ENCODE measurements around the gene NCR3LG1.
"Not testable (repeated sequence)": the region's sequence is repeated elsewhere in the genome, so short reads cannot be mapped to it uniquely, and the experiment has no call there.

The NCR3LG1 gene

GRCh38 chr11:17413414-17414316 is 62.1 kb downstream of the NCR3LG1 start:
- DNase-seq = no peak

- no peak for DNase-seq
These were observed 62.7 kb downstream of the NCR3LG1 start for GRCh38 chr11:17414317-17414737.

GRCh38 chr11:17414992-17415391 is 63.4 kb downstream of the NCR3LG1 start:
- DNase-seq = no peak

DNA sequence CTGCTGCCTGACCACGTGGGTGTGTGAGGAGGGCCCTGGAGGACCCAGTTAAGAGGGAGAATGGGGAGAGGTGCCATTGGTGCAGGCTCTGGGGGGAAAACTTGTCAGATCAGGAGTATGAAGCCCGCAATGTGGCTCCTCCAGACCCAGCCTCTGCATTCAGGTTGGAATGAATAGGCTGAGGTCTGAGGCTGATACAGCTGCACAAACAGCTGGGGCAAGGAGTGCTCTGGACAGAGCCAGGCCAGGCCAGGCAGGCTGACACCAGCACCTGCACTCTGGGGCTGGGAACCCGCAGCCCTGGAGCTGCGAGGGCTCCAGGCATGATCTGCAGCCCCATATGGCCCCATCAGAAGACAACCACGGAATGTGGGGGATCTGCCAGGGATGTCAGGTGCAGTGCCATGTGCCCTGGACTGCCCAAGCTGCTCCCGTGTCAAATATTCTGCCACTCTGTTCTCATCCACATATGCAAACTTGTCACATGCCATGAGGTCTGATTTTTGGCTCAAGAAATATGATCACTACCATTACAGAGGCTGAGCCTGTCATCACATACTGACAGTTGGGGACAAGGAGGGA is 64.0 kb downstream of the NCR3LG1 start:
- DNase-seq = no peak

DNA sequence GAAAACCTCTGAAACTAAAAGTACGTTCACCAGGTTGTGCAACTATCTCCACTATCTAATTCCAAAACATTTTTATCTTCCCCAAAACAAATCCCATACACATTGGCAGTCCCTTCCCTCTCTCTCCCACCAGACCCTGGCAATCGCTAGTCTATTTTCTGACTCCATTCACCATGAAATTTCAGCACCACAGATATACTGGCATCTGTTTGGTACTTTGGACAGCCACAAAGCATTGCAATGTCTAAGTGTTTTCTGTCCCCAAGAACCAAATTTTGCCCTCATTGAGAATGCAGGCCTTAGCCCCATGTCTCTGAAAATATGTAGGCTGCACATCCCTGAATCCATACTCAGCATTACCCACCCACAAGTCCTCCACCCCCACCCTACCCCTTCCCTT is 64.9 kb downstream of the NCR3LG1 start:
- no peak for DNase-seq

DNA sequence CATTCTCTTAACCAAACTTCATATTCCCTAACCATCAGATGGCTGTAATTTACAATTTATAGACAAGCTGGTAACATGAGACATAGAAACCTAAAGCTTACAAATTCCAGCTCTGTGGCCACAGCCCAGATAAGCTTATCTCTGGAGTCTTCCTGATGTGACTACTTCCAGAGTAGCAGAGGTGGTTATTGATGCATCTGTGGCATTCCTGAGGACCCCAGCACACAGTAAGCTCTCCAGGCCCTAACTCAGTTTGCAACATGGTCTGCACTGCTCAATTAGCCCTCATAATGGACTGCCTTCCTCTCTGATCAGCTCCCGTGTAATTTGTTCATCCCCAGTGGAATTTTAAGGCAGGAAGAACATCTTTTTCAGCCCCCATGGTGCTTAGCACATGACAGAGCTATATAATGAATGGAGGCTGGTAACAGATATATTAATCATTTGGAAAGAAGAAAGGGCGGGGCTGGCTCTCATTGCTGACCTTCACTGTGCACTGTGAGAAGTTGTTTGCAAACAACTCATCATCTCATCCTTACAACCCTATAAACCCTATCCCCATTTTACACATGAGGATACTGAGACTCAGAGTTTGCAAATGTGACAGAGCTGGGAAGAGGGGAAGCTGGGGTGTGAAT is 67.0 kb downstream of the NCR3LG1 start:
- DNase-seq = no peak

DNA sequence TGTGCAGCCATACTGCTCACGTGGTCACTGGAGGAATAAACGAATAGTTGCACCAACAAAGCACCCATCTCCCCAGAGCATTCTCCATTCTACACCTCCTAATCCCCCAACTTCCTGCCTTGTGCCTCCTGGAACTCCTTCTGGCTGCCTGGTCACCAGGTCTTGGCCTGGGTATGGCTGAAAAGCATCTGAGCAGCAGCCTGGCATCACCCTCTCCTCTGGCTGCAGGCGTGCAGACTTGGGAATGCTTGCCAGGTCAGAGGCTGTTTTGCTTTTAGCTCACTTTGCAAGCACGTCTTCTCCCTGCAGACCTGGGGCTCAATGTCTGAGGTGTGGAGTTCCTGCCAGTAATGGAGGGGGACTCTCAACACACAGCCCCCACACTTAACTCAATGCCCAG is 70.2 kb downstream of the NCR3LG1 start:
- DNase-seq = no peak

DNA sequence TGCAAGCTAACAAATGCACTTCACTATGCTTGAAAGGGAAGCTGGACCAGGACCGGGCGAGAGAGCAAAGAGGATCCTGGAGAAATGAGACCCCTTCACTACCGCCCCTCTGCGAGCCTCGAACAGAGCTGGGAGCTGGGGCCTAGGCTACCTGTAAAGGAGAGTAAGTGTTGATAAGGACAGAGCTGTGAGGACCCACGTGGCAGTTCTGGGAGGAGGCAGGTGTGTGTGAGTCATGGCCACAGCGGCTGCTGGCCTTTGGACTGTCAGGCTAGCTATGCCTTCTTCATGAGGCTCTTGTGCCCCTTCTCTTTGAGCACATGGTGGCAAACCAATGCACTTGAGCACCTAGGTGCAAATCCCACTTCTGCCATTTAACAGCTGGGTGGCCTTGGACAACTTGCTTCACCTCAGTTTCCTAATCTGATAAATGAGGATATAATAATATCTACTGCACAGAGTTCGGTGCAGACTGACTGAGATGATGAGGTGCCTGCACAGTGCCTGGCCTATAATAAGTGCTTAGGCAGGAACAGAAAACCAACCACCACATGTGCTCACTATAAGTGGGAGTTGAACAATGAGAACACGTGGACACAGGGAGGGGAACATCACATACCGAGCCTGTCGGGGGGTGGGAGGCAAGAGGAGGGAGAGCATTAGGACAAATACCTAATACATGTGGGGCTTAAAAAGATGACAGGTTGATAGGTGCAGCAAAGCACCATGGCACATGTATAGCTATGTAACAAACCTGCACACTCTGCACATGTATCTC is 72.1 kb downstream of the NCR3LG1 start:
- no peak for DNase-seq

GRCh38 chr11:17426233-17426632 is 74.6 kb downstream of the NCR3LG1 start:
- not testable (repeated sequence) for DNase-seq

All from CD4-positive, alpha-beta T cell treated with Interferon gamma for 1 hour (primary cell).